Kidney epithelial cell (primary cell): ENCODE data around the gene RAPGEF4. TPM values are rescaled to one million over a fixed set of nuclear protein-coding genes. Genes with fewer than 3 reads are reported as not detected.

Experiments used
- DNase-seq: peaks from one replicate; pipeline ENCODE4 v3.0.0-alpha.2; 2010; ENCODE audit warnings: low read depth
- H3K27me3 ChIP-seq: 2 replicates; pipeline ENCODE4 v1.6.0; 2011; ENCODE audit warnings: low read length; ENCODE audit not compliant: control insufficient read depth, insufficient read depth
- H3K36me3 ChIP-seq: 2 replicates; pipeline ENCODE4 v1.5.1; 2011; ENCODE audit warnings: low read length; ENCODE audit not compliant: control insufficient read depth, insufficient read depth
- H3K4me3 ChIP-seq: 2 replicates; pipeline ENCODE4 v1.5.1; 2011; ENCODE audit warnings: low read depth, mild to moderate bottlenecking, control low read depth, low read length
- CTCF ChIP-seq: IDR thresholded peaks from 2 replicates; pipeline ENCODE4 v1.5.1; 2011; ENCODE audit warnings: mild to moderate bottlenecking, moderate library complexity, low read length, control low read depth, inconsistent platforms; ENCODE audit not compliant: insufficient read depth, poor library complexity, severe bottlenecking
- total RNA-seq: library from RNA; depleted of rRNA; stranded (reverse); fragments of >200 nt; gene quantifications from 2 replicates; pipeline ENCODE4 v1.2.3, GENCODE V29; 2015

RAPGEF4 gene
- total RNA-seq, 1 donor from 2014 or later, result 0.71 TPM

- DNase-seq, result no peak
- no peak for TF ChIP-seq CTCF
- H3K27me3 ChIP-seq, result no peaks in the 10 kb centered on the region
- H3K4me3 ChIP-seq, result no peak overlapping the region
- H3K36me3 ChIP-seq, result no peaks in the 10 kb centered on the region
Measured at GRCh38 chr2:172723286-172723685, 12.4 kb upstream of the RAPGEF4 start.

GRCh38 chr2:172724724-172725123 lies 10.9 kb upstream of the RAPGEF4 start:
- H3K36me3 ChIP-seq, result no peaks in the 10 kb centered on the region
- H3K27me3 ChIP-seq, result no peaks in the 10 kb centered on the region
- no peak for TF ChIP-seq CTCF
- H3K4me3 ChIP-seq, result no peak overlapping the region
- no peak for DNase-seq

DNA sequence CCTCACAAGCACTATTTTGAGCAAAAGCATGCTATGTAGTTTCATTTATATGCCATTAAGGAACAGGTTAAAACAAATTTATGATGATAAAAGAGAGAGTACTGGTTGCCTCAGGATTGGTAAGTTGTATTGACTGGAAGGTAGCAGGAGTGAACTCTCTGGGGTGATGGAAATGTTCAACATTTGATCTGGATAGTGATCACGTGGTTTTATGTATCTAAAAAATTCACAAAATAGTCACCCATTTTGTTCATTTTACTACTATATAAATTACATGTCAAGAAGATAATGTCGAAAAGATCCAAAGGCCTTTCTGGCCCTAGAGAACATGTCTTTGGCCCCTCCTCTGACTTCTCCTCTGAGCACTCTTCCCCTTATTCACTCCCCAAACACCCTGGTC lies 10.4 kb upstream of the RAPGEF4 start:
- DNase-seq, result no peak
- H3K27me3 ChIP-seq, result no peaks in the 10 kb centered on the region
- no peak for TF ChIP-seq CTCF
- no peaks in the 10 kb centered on the region for H3K36me3 ChIP-seq
- H3K4me3 ChIP-seq, result no peak overlapping the region

- H3K36me3 ChIP-seq, result no peaks in the 10 kb centered on the region
- TF ChIP-seq CTCF, result no peak
- H3K4me3 ChIP-seq, result no peak overlapping the region
- no peaks in the 10 kb centered on the region for H3K27me3 ChIP-seq
- DNase-seq, result no peak
Measured at GRCh38 chr2:172725746-172726145, 9.9 kb upstream of the RAPGEF4 start.

DNA sequence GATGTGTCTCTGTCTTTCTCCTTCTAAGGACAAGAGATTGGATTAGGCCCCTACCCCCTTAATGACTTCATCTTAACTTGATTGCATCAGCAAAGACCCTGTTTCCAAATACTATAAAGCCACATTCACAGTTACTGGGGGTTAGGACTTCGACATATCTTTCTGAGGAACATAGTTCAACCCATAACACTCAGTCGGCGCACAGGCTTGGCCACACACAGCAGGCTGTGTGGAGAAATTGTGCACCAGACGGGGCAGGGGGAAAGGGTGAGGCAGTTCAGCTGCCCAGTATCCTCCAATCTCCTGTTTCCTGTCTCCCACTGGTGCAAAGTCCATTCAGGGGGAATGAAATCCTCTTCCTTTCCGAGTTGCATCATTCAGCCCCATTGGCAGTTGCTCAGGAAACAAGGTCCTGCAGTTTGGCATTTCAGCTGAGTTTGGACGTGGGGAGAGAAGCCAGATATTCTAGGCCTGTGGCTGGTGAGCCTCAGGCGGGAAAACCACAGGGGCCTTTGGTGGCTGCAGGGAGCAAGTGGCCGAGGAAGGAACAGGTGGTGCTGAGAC lies 9.4 kb upstream of the RAPGEF4 start:
- TF ChIP-seq CTCF, result no peak
- Histone ChIP-seq H3K4me3 (no peak overlapping the region), H3K27me3 (no peaks in the 10 kb centered on the region), H3K36me3 (no peaks in the 10 kb centered on the region)
- no peak for DNase-seq

- Histone ChIP-seq H3K27me3 (peaks cover 9% of the 10 kb centered on the region), H3K4me3 (no peak overlapping the region), H3K36me3 (no peaks in the 10 kb centered on the region)
- DNase-seq, result no peak
- TF ChIP-seq CTCF, result no peak
Measured at GRCh38 chr2:172730411-172730810, 5.2 kb upstream of the RAPGEF4 start.
